Gastroesophageal sphincter (tissue), 4 donors: Measurements from ENCODE around the gene ABLIM2. TPM values are rescaled to one million over a fixed set of nuclear protein-coding genes. Genes with fewer than 3 reads are reported as not detected.

Source experiments
- ATAC-seq: fragments of 150-250 bp; one replicate; pipeline ENCODE4 v1.9.1; 2016; ENCODE audit warnings: mild to moderate bottlenecking, moderate library complexity
- H3K27ac ChIP-seq, 4 donors: fragments of 200-600 bp; sonication (generic) in 3 of 4; 1 replicate in 3 of 4; 2 replicates in 1 of 4; pipeline ENCODE4 v1.5.1; 2016 to 2019
- H3K27me3 ChIP-seq: fragments of 200-600 bp; sonication (generic); one replicate; pipeline ENCODE4 v1.5.1; 2019
- H3K36me3 ChIP-seq, 2 donors: fragments of 200-600 bp; sonication (generic); one replicate each; pipeline ENCODE4 v1.5.1; 2019; ENCODE audit warnings: control low read depth in 1 of 2
- H3K4me1 ChIP-seq, 3 donors: fragments of 200-600 bp; sonication (generic); 1 replicate in 2 of 3; 2 replicates in 1 of 3; pipeline ENCODE4 v1.5.1; 2016 to 2019; ENCODE audit warnings: control low read depth in 2 of 3
- H3K4me3 ChIP-seq, 2 donors: fragments of 200-600 bp; sonication (generic); one replicate each; pipeline ENCODE4 v1.5.1; 2019; ENCODE audit warnings: mild to moderate bottlenecking in 1 of 2, moderate library complexity in 1 of 2
- H3K9me3 ChIP-seq, 3 donors: fragments of 200-600 bp; sonication (generic); one replicate each; pipeline ENCODE4 v1.5.1; 2017 to 2019; ENCODE audit warnings: control low read depth in 2 of 3
- CTCF ChIP-seq, 4 experiments: fragments of 200-600 bp in 2 of 4; fragments of 450-650 bp in 2 of 4; sonication (generic) in 1 of 4; IDR thresholded peaks; one replicate each; pipeline ENCODE4 v1.5.1; 2017 to 2019; ENCODE audit warnings: antibody characterized with exemption in 4 of 4, mild to moderate bottlenecking in 2 of 4, moderate library complexity in 2 of 4
- EP300 ChIP-seq: sonication (generic); formaldehyde crosslinking; IDR thresholded peaks from one replicate; pipeline ENCODE4 v1.6.1; 2017; ENCODE audit warnings: antibody characterized with exemption, mild to moderate bottlenecking
- POLR2A ChIP-seq, 2 donors: fragments of 450-650 bp; IDR thresholded peaks; one replicate each; pipeline ENCODE4 v1.6.1; 2017; ENCODE audit warnings: antibody characterized with exemption in 2 of 2, mild to moderate bottlenecking in 2 of 2, moderate library complexity in 1 of 2
- POLR2AphosphoS5 ChIP-seq: sonication (generic); formaldehyde crosslinking; IDR thresholded peaks from one replicate; pipeline ENCODE4 v1.6.1; 2017; ENCODE audit warnings: antibody characterized with exemption
- WGBS, 2 donors: methylation state at CpG; one replicate each; pipeline ENCODE4 v1.1.5; 2018; ENCODE audit warnings: low coverage in 1 of 2; 5-methylcytosine and 5-hydroxymethylcytosine counted together
- total RNA-seq, 4 donors: library from RNA; depleted of rRNA; stranded (reverse); fragments of >200 nt; gene quantifications; one replicate each; pipeline ENCODE4 v1.1.0, GENCODE V29; 2016

Gene ABLIM2
- total RNA-seq, 4 donors from 2014 or later: 5.0 to 13.5 (median 8.0) TPM

GRCh38 chr4:8061145-8061544 lies 97.5 kb downstream of the ABLIM2 start:
- no peaks in the 10 kb centered on the region for H3K27me3 ChIP-seq
- 100% methylated on average over 1 of the region's 7 CpGs for WGBS, 2 donors
- H3K27ac ChIP-seq: no peak overlapping the region
- no peak for ATAC-seq
- no peak overlapping the region for H3K4me3 ChIP-seq
- H3K9me3 ChIP-seq: peaks cover 0 to 23% (median 0%) of the 10 kb centered on the region in 3 donors
- TF ChIP-seq POLR2A (IDR thresholded peaks at IDR 0.05): no peak
- H3K36me3 ChIP-seq: peaks cover 0 to 29% of the 10 kb centered on the region in 2 donors
- H3K4me1 ChIP-seq: no peaks in the 10 kb centered on the region

DNA sequence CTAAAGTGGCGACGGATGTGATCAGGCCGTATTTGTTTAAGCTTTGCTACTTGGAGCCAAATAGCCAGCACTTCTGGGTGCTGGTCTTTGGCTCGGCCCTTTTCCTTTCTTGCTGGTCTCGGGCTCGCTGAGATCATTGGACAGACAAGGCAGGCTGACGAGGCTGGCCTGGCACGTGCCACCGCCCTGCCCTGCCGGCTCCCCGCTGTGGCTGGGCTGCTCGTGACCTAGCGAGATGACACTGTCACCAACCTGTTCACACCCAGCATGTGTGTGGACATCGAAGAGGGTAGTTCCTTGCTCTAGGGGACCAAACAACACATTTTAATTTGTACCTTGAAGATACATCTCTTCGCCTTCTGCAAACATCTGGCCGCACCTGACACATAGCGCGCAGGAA lies 98.0 kb downstream of the ABLIM2 start:
- ATAC-seq: no peak
- WGBS, 2 donors: 89 to 100% methylated on average over 2 to 5 of the region's 18 CpGs
- Histone ChIP-seq H3K27me3 (no peaks in the 10 kb centered on the region), H3K27ac (no peak overlapping the region), H3K9me3 (peaks cover 0 to 24% (median 0%) of the 10 kb centered on the region in 3 donors), H3K36me3 (peaks cover 0 to 29% of the 10 kb centered on the region in 2 donors), H3K4me1 (no peaks in the 10 kb centered on the region), H3K4me3 (no peak overlapping the region)
- TF ChIP-seq POLR2AphosphoS5 (no peak), EP300 (no peak), POLR2A (IDR thresholded peaks at IDR 0.05) (no peak), CTCF (IDR thresholded peaks at IDR 0.05) (no peak)

DNA sequence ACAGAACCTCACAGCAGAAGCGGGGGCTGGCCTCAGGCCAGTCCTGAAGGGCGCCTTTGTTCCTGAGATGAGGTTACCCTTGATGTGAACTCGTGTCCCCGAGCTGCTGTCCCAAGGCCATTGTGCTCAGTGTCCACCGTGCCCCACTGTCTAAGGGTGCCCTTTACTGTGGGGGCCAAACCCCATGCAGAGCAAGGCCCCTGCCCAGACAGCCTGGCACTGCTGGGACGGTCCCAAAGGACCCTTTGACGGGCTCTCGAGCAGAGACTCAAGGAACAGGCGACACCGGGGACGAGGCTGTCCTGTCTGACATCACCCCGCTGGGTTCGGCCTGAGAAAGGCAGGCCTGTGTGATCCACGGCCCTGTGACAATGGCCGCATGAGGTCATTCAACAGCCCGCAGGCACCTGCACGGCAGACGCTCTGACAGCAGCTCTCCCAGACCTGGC lies 100.6 kb downstream of the ABLIM2 start:
- no peak overlapping the region for H3K4me3 ChIP-seq
- TF ChIP-seq CTCF (IDR thresholded peaks at IDR 0.05): no peak
- TF ChIP-seq EP300: no peak
- TF ChIP-seq POLR2AphosphoS5: no peak
- TF ChIP-seq POLR2A (IDR thresholded peaks at IDR 0.05): no peak
- ATAC-seq: no peak
- peaks cover 0 to 19% (median 0%) of the 10 kb centered on the region in 3 donors for H3K9me3 ChIP-seq
- WGBS, 2 donors: no CpG with 5 or more reads among the region's 18 CpGs
- H3K4me1 ChIP-seq: no peaks in the 10 kb centered on the region
- peaks cover 0 to 29% of the 10 kb centered on the region in 2 donors for H3K36me3 ChIP-seq
- H3K27me3 ChIP-seq: no peaks in the 10 kb centered on the region
- no peak overlapping the region for H3K27ac ChIP-seq

DNA sequence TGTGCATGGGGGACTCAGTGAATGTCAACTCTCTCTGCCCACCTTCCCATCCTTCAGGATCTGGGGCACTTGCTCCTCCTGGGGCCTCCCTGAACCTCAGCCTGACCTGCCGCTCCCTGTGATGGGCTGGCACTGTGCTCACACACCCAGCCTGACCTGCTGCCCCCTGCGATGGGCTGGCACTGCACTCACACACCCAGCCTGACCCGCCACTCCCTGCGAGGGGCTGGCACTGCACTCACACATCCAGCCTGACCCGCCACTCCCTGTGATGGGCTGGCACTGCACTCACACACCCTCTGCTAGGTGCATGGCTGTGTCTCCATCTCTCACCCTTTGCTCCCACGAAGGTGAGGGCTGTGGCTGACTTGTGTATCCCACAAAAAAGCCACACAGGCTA lies 103.4 kb downstream of the ABLIM2 start:
- H3K36me3 ChIP-seq: peaks cover 0 to 19% of the 10 kb centered on the region in 2 donors
- no peak overlapping the region for H3K27ac ChIP-seq
- WGBS, 2 donors: 83% methylated on average over 5 of the region's 6 CpGs; no CpG with 5 or more reads in 1 of the 2 donors
- TF ChIP-seq CTCF (IDR thresholded peaks at IDR 0.05): no peak
- no peak for TF ChIP-seq POLR2AphosphoS5
- TF ChIP-seq POLR2A (IDR thresholded peaks at IDR 0.05): no peak
- TF ChIP-seq EP300: no peak
- no peak overlapping the region for H3K4me3 ChIP-seq
- peaks cover 0 to 15% (median 8%) of the 10 kb centered on the region in 3 donors for H3K4me1 ChIP-seq
- no peak for ATAC-seq
- H3K27me3 ChIP-seq: no peaks in the 10 kb centered on the region
- H3K9me3 ChIP-seq: peaks cover 0 to 15% (median 0%) of the 10 kb centered on the region in 3 donors

- 89 to 100% methylated on average over 2 to 13 of the region's 18 CpGs for WGBS, 2 donors
- H3K36me3 ChIP-seq: peaks cover 0 to 6% of the 10 kb centered on the region in 2 donors
- no peaks in the 10 kb centered on the region for H3K27me3 ChIP-seq
- peaks cover 0 to 21% (median 9%) of the 10 kb centered on the region in 3 donors for H3K4me1 ChIP-seq
- no peak overlapping the region for H3K4me3 ChIP-seq
- TF ChIP-seq EP300 (no peak), POLR2AphosphoS5 (no peak), CTCF (IDR thresholded peaks at IDR 0.05) (no peak), POLR2A (IDR thresholded peaks at IDR 0.05) (no peak)
- H3K27ac ChIP-seq: no peak overlapping the region
- peaks cover 0 to 15% (median 0%) of the 10 kb centered on the region in 3 donors for H3K9me3 ChIP-seq
- ATAC-seq: no peak
Measured at GRCh38 chr4:8053688-8054449, 104.7 kb downstream of the ABLIM2 start.
